LNCAP (cell line): ENCODE results near the gene PELI1.

ENCODE experiments used
- CTCF ChIP-seq: fragments of 450-650 bp; IDR thresholded peaks from 2 replicates; pipeline ENCODE4 v1.5.1; 2017; ENCODE audit warnings: mild to moderate bottlenecking

PELI1 gene

GRCh38 chr2:64186699-64187605 lies 42.7 kb upstream of the PELI1 start:
- no peak for TF ChIP-seq CTCF

- TF ChIP-seq CTCF: no peak
These were observed 35.5 kb upstream of the PELI1 start for GRCh38 chr2:64179582-64180321.

- no peak for TF ChIP-seq CTCF
These were observed 33.1 kb upstream of the PELI1 start for GRCh38 chr2:64177315-64177714.

GRCh38 chr2:64175419-64176197 lies 31.4 kb upstream of the PELI1 start:
- no peak for TF ChIP-seq CTCF

- no peak for TF ChIP-seq CTCF
These were observed 29.2 kb upstream of the PELI1 start for GRCh38 chr2:64173156-64174135.

- TF ChIP-seq CTCF: no peak
These were observed 24.5 kb upstream of the PELI1 start for GRCh38 chr2:64168756-64169155.
